WTC11 (cell line): Measurements from ENCODE around the gene STK25. TPM values are rescaled to one million over a fixed set of nuclear protein-coding genes. Genes with fewer than 3 reads are reported as not detected.
"Not testable (repeated sequence)": the region's sequence is repeated elsewhere in the genome, so short reads cannot be mapped to it uniquely, and the experiment has no call there.

Experiments used
- ATAC-seq: fragments of 200-7000 bp; cut with Tn5 transposase; 2 replicates; pipeline ENCODE4 v1.10.0; 2021; ENCODE audit warnings: mild to moderate bottlenecking, moderate library complexity
- CTCF ChIA-PET: fragments of 300-600 bp; sonication (Branson Sonifier 250); formaldehyde crosslinking; loops from one replicate; lab custom pipeline; 2021; ENCODE audit warnings: antibody characterized with exemption; lab: Charles Lee
- POLR2A ChIA-PET: fragments of 350-600 bp; sonication (Branson Sonifier 250); formaldehyde crosslinking; loops from one replicate; lab custom pipeline; 2021; ENCODE audit warnings: antibody characterized with exemption; lab: Charles Lee
- DNase-seq: peaks from one replicate; pipeline ENCODE4 v3.0.0; 2021; ENCODE audit warnings: low spot score
- H3K27ac Mint-ChIP-seq: 2 replicates; pipeline ENCODE4 v1.8.0; 2021; ENCODE audit warnings: mixed read lengths
- H3K27me3 Mint-ChIP-seq: 2 replicates; pipeline ENCODE4 v1.8.0; 2021; ENCODE audit warnings: low read depth, mild to moderate bottlenecking, moderate library complexity, mixed read lengths
- H3K36me3 Mint-ChIP-seq: 2 replicates; pipeline ENCODE4 v1.8.0; 2021; ENCODE audit warnings: mixed read lengths
- H3K4me1 Mint-ChIP-seq: 2 replicates; pipeline ENCODE4 v1.8.0; 2022; ENCODE audit warnings: mixed read lengths
- H3K4me3 Mint-ChIP-seq: 2 replicates; pipeline ENCODE4 v1.8.0; 2021; ENCODE audit warnings: mild to moderate bottlenecking, moderate library complexity, mixed read lengths
- H3K9me3 Mint-ChIP-seq: 2 replicates; pipeline ENCODE4 v1.8.0; 2021; ENCODE audit warnings: mixed read lengths
- AR ChIP-seq: fragments of 250-450 bp; sonication (Bioruptor Pico); IDR thresholded peaks from 2 replicates; pipeline ENCODE4 v1.9.0; 2021; ENCODE audit warnings: mild to moderate bottlenecking
- ATF2 ChIP-seq: sonication (generic); formaldehyde crosslinking; IDR thresholded peaks from 2 replicates; pipeline ENCODE4 v1.8.1; 2022; ENCODE audit warnings: low read depth, missing genetic modification reagents, borderline replicate concordance
- E2F1 ChIP-seq: sonication (generic); formaldehyde crosslinking; IDR thresholded peaks from 2 replicates; pipeline ENCODE4 v1.8.0; 2022; ENCODE audit warnings: mild to moderate bottlenecking, missing genetic modification reagents
- ELF4 ChIP-seq: sonication (generic); formaldehyde crosslinking; IDR thresholded peaks from 2 replicates; pipeline ENCODE4 v1.8.1; 2022; ENCODE audit warnings: low read depth, mild to moderate bottlenecking, moderate library complexity, missing genetic modification reagents
- EMX1 ChIP-seq: fragments of 250-450 bp; sonication (Bioruptor Pico); IDR thresholded peaks from 2 replicates; pipeline ENCODE4 v1.8.0; 2021; ENCODE audit warnings: mild to moderate bottlenecking
- FOXP1 ChIP-seq: sonication (generic); formaldehyde crosslinking; IDR thresholded peaks from 2 replicates; pipeline ENCODE4 v1.8.0; 2022; ENCODE audit warnings: missing genetic modification reagents, mild to moderate bottlenecking, moderate library complexity, borderline replicate concordance
- GABPB1 ChIP-seq: sonication (generic); formaldehyde crosslinking; IDR thresholded peaks from 2 replicates; pipeline ENCODE4 v1.8.1; 2023; ENCODE audit warnings: mild to moderate bottlenecking, missing genetic modification reagents
- HMGXB4 ChIP-seq: sonication (generic); formaldehyde crosslinking; IDR thresholded peaks from 2 replicates; pipeline ENCODE4 v1.8.1; 2023; ENCODE audit warnings: mild to moderate bottlenecking, moderate library complexity, missing genetic modification reagents
- MXD4 ChIP-seq: fragments of 250-450 bp; sonication (Bioruptor Pico); IDR thresholded peaks from 2 replicates; pipeline ENCODE4 v1.8.0; 2021; ENCODE audit warnings: mild to moderate bottlenecking, moderate library complexity, borderline replicate concordance
- NFE2L1 ChIP-seq: sonication (generic); formaldehyde crosslinking; IDR thresholded peaks from 2 replicates; pipeline ENCODE4 v1.8.1; 2023; ENCODE audit warnings: missing genetic modification reagents
- NR1H2 ChIP-seq: sonication (generic); formaldehyde crosslinking; IDR thresholded peaks from 2 replicates; pipeline ENCODE4 v1.9.0; 2021; ENCODE audit warnings: mild to moderate bottlenecking, moderate library complexity, missing genetic modification reagents
- NR3C1 ChIP-seq: sonication (generic); formaldehyde crosslinking; conservative IDR thresholded peaks from 2 replicates; pipeline ENCODE4 v1.8.1; 2023; ENCODE audit warnings: low read depth, mild to moderate bottlenecking, missing genetic modification reagents
- PRRX2 ChIP-seq: fragments of 250-450 bp; sonication (Bioruptor Pico); IDR thresholded peaks from 2 replicates; pipeline ENCODE4 v1.8.0; 2021; ENCODE audit warnings: mild to moderate bottlenecking
- RELA ChIP-seq: sonication (generic); formaldehyde crosslinking; IDR thresholded peaks from 2 replicates; pipeline ENCODE4 v1.8.1; 2022; ENCODE audit warnings: missing genetic modification reagents, mild to moderate bottlenecking, borderline replicate concordance
- SOX15 ChIP-seq: fragments of 250-450 bp; sonication (Bioruptor Pico); IDR thresholded peaks from 2 replicates; pipeline ENCODE4 v1.9.0; 2021; ENCODE audit warnings: mild to moderate bottlenecking
- TEAD1 ChIP-seq: sonication (generic); formaldehyde crosslinking; IDR thresholded peaks from 2 replicates; pipeline ENCODE4 v1.8.0; 2022; ENCODE audit warnings: mild to moderate bottlenecking, missing genetic modification reagents
- ZBTB21 ChIP-seq: sonication (generic); formaldehyde crosslinking; IDR thresholded peaks from 2 replicates; pipeline ENCODE4 v1.8.1; 2023; ENCODE audit warnings: mild to moderate bottlenecking, missing genetic modification reagents, borderline replicate concordance
- ZNF121 ChIP-seq: sonication (generic); formaldehyde crosslinking; IDR thresholded peaks from 2 replicates; pipeline ENCODE4 v1.8.0; 2023; ENCODE audit warnings: missing genetic modification reagents
- ZNF396 ChIP-seq: fragments of 250-450 bp; sonication (Bioruptor Pico); IDR thresholded peaks from 2 replicates; pipeline ENCODE4 v1.8.0; 2021; ENCODE audit warnings: mild to moderate bottlenecking, moderate library complexity, borderline replicate concordance
- ZNF416 ChIP-seq: fragments of 250-450 bp; sonication (Bioruptor Pico); IDR thresholded peaks from 2 replicates; pipeline ENCODE4 v1.9.0; 2021; ENCODE audit warnings: mild to moderate bottlenecking, inconsistent platforms
- ZNF423 ChIP-seq: fragments of 250-450 bp; sonication (Bioruptor Pico); IDR thresholded peaks from 2 replicates; pipeline ENCODE4 v2.1.2; 2022; ENCODE audit warnings: mild to moderate bottlenecking, moderate library complexity
- ZNF425 ChIP-seq: fragments of 250-450 bp; sonication (Bioruptor Pico); conservative IDR thresholded peaks from 2 replicates; pipeline ENCODE4 v1.9.0; 2021; ENCODE audit warnings: mild to moderate bottlenecking
- ZSCAN18 ChIP-seq: fragments of 250-450 bp; sonication (Bioruptor Pico); IDR thresholded peaks from 2 replicates; pipeline ENCODE4 v2.1.2; 2022; ENCODE audit warnings: mild to moderate bottlenecking, moderate library complexity
- total RNA-seq: library from RNA; stranded (reverse); gene quantifications from 3 replicates; pipeline ENCODE4 v1.2.3, GENCODE V29; 2021

Gene STK25
- total RNA-seq, 1 experiment from 2014 or later: 232 TPM

GRCh38 chr2:241451840-241452506 is 56.4 kb downstream of the STK25 start:
- TF ChIP-seq ZBTB21 (CRISPR knock-in tag) (no peak), NFE2L1 (CRISPR knock-in tag) (no peak), NR1H2 (CRISPR knock-in tag) (no peak), ZNF423 (no peak), GABPB1 (CRISPR knock-in tag) (no peak), ZSCAN18 (no peak), TEAD1 (no peak), SOX15 (CRISPR knock-in tag) (no peak), ZNF416 (no peak), MXD4 (no peak), EMX1 (CRISPR knock-in tag) (no peak), FOXP1 (CRISPR knock-in tag) (no peak), AR (CRISPR knock-in tag) (no peak), NR3C1 (CRISPR knock-in tag) (no peak)
- H3K27ac Mint-ChIP-seq: no peak overlapping the region
- H3K9me3 Mint-ChIP-seq: no peaks in the 10 kb centered on the region
- DNase-seq (no peak), ATAC-seq (no peak)
- no peaks in the 10 kb centered on the region for H3K27me3 Mint-ChIP-seq
- ChIA-PET CTCF (no interaction called here), POLR2A (no interaction called here)
- H3K4me1 Mint-ChIP-seq: peaks cover 4% of the 10 kb centered on the region; the same call in 1 of the 2 replicates
- no peak overlapping the region for H3K4me3 Mint-ChIP-seq
- H3K36me3 Mint-ChIP-seq: no peaks in the 10 kb centered on the region

GRCh38 chr2:241450092-241450491 is 58.3 kb downstream of the STK25 start:
- CTCF ChIA-PET, POLR2A ChIA-PET, H3K27ac Mint-ChIP-seq, H3K9me3 Mint-ChIP-seq, DNase-seq, H3K36me3 Mint-ChIP-seq, H3K27me3 Mint-ChIP-seq, H3K4me3 Mint-ChIP-seq, ATAC-seq, H3K4me1 Mint-ChIP-seq: not testable (repeated sequence)
- peak; percentile 82 for TF ChIP-seq ZNF121

GRCh38 chr2:241445426-241445825 is 63.0 kb downstream of the STK25 start:
- no peak for DNase-seq
- ChIA-PET CTCF (no interaction called here), POLR2A (no interaction called here)
- Mint-ChIP-seq H3K4me3 (no peak overlapping the region), H3K9me3 (no peaks in the 10 kb centered on the region), H3K4me1 (no peaks in the 10 kb centered on the region), H3K36me3 (peaks cover 8% of the 10 kb centered on the region), H3K27ac (0 out of 2 replicates have a peak overlapping the region, but pooled peaks have one; percentile 36), H3K27me3 (no peaks in the 10 kb centered on the region)
- no peak; the same call in 1 of the 2 replicates for ATAC-seq
- no peak for TF ChIP-seq ELF4 (CRISPR knock-in tag)
- no peak for TF ChIP-seq E2F1 (CRISPR knock-in tag)
- TF ChIP-seq PRRX2: no peak
- no peak for TF ChIP-seq HMGXB4 (CRISPR knock-in tag)
- TF ChIP-seq ZNF425: no peak
- no peak for TF ChIP-seq ZNF396 (CRISPR knock-in tag)
- TF ChIP-seq RELA: no peak
- TF ChIP-seq ATF2 (CRISPR knock-in tag): no peak
- no peak for TF ChIP-seq ZNF423
